Upper lobe of left lung (tissue), 6 donors: ENCODE measurements around the gene CXorf58. TPM values are rescaled to one million over a fixed set of nuclear protein-coding genes. Genes with fewer than 3 reads are reported as not detected.
A peak's percentile ranks its signal among the peaks of the same experiment; 100 is the strongest.

Experiments used
- ATAC-seq, 2 donors: fragments of 200-7000 bp; cut with Tn5 transposase; one replicate each; pipeline ENCODE4 v1.9.1; 2022; ENCODE audit warnings: mild to moderate bottlenecking in 2 of 2, moderate library complexity in 2 of 2; ENCODE audit not compliant: low FRiP score in 2 of 2
- DNase-seq, 2 donors: peaks; one replicate each; pipeline ENCODE4 v3.0.0-alpha.2; 2019 to 2020
- H3K27ac ChIP-seq, 4 donors: fragments of 200-600 bp; sonication (generic); one replicate each; pipeline ENCODE4 v1.5.1; 2016 to 2019
- H3K27me3 ChIP-seq, 4 donors: fragments of 200-600 bp; sonication (generic); one replicate each; pipeline ENCODE4 v1.5.1; 2017 to 2019
- H3K36me3 ChIP-seq, 4 donors: fragments of 200-600 bp; sonication (generic); one replicate each; pipeline ENCODE4 v1.5.1; 2016 to 2019
- H3K4me1 ChIP-seq, 4 donors: fragments of 200-600 bp; sonication (generic); one replicate each; pipeline ENCODE4 v1.5.1; 2018 to 2019
- H3K4me3 ChIP-seq, 4 donors: fragments of 200-600 bp; sonication (generic); one replicate each; pipeline ENCODE4 v1.5.1; 2017 to 2019; ENCODE audit warnings: mild to moderate bottlenecking in 2 of 4, moderate library complexity in 1 of 4
- H3K9me3 ChIP-seq, 4 donors: fragments of 200-600 bp; sonication (generic); one replicate each; pipeline ENCODE4 v1.5.1; 2018 to 2019
- CTCF ChIP-seq, 6 experiments: fragments of 450-650 bp in 4 of 6; fragments of 200-600 bp in 2 of 6; sonication (generic) in 2 of 6; IDR thresholded peaks; one replicate each; pipeline ENCODE4 v1.5.1; 2016 to 2019; ENCODE audit warnings: antibody characterized with exemption in 6 of 6
- EP300 ChIP-seq, 4 donors: sonication (generic); formaldehyde crosslinking; IDR thresholded peaks; one replicate each; pipeline ENCODE4 v1.5.1; 2017; ENCODE audit warnings: antibody characterized with exemption in 4 of 4, control low read depth in 2 of 4
- POLR2A ChIP-seq, 4 donors: fragments of 450-650 bp; IDR thresholded peaks; one replicate each; pipeline ENCODE4 v1.5.1; 2016 to 2017; ENCODE audit warnings: antibody characterized with exemption in 4 of 4, mild to moderate bottlenecking in 2 of 4
- POLR2AphosphoS5 ChIP-seq, 2 donors: sonication (generic); formaldehyde crosslinking; IDR thresholded peaks; one replicate each; pipeline ENCODE4 v1.5.1; 2017; ENCODE audit warnings: antibody characterized with exemption in 2 of 2
- WGBS, 2 donors: methylation state at CpG; one replicate each; pipeline ENCODE4 v1.1.5; 2017 to 2018; 5-methylcytosine and 5-hydroxymethylcytosine counted together
- total RNA-seq, 6 donors: library from RNA; depleted of rRNA in 4 of 6; stranded (reverse); fragments of >200 nt in 4 of 6; gene quantifications; one replicate each; pipeline versions ENCODE4 v1.1.0 to v1.2.1, GENCODE V29; 2016 to 2021
- donor health status: DM: no; HTN: no; CAD: no; lungs with moderate emphysema.
- donor health status: DM: no; HTN: yes; CAD: no; lungs with severe emphysema.

The CXorf58 gene
- total RNA-seq, 6 donors from 2014 or later: 0.11 TPM; not detected in 5

- Histone ChIP-seq H3K4me1 (peaks cover 3 to 8% (median 5%) of the 10 kb centered on the region in 4 donors), H3K36me3 (no peaks in the 10 kb centered on the region), H3K4me3 (no peak overlapping the region), H3K9me3 (no peaks in the 10 kb centered on the region), H3K27me3 (no peaks in the 10 kb centered on the region), H3K27ac (no peak overlapping the region)
- 65 to 84% methylated on average over 2 of the region's 2 CpGs for WGBS, 2 donors
- no peak for TF ChIP-seq CTCF (IDR thresholded peaks at IDR 0.05)
- TF ChIP-seq POLR2AphosphoS5 (IDR thresholded peaks at IDR 0.05): no peak
- TF ChIP-seq POLR2A (IDR thresholded peaks at IDR 0.05): no peak
- TF ChIP-seq EP300 (IDR thresholded peaks at IDR 0.05): no peak
- ATAC-seq (no peak), DNase-seq (no peak)
Observed at GRCh38 chrX:23896981-23897380, 10.8 kb upstream of the CXorf58 start.

GRCh38 chrX:23898412-23898959, 9.3 kb upstream of the CXorf58 start:
- Histone ChIP-seq H3K9me3 (no peaks in the 10 kb centered on the region), H3K36me3 (no peaks in the 10 kb centered on the region), H3K27me3 (no peaks in the 10 kb centered on the region), H3K4me1 (peaks cover 4 to 10% (median 7%) of the 10 kb centered on the region in 4 donors), H3K27ac (peak overlapping the region in 2 of 4 donors; percentile 15 to 27), H3K4me3 (no peak overlapping the region)
- DNase-seq (no peak), ATAC-seq (no peak)
- TF ChIP-seq POLR2AphosphoS5 (IDR thresholded peaks at IDR 0.05): no peak
- TF ChIP-seq CTCF (IDR thresholded peaks at IDR 0.05): no peak
- TF ChIP-seq EP300 (IDR thresholded peaks at IDR 0.05): no peak
- no peak for TF ChIP-seq POLR2A (IDR thresholded peaks at IDR 0.05)
- WGBS, 2 donors: 70 to 72% methylated on average over 3 of the region's 3 CpGs

GRCh38 chrX:23900220-23900797, 7.5 kb upstream of the CXorf58 start:
- peak overlapping the region; percentile 35 to 77 (median 63) for H3K27ac ChIP-seq
- H3K9me3 ChIP-seq: no peaks in the 10 kb centered on the region
- no peaks in the 10 kb centered on the region for H3K27me3 ChIP-seq
- no peaks in the 10 kb centered on the region for H3K36me3 ChIP-seq
- H3K4me1 ChIP-seq: peaks cover 4 to 10% (median 7%) of the 10 kb centered on the region in 4 donors
- peak in 1 of 2 donors; percentile 48 for ATAC-seq
- 74 to 77% methylated on average over 12 of the region's 12 CpGs for WGBS, 2 donors
- no peak overlapping the region for H3K4me3 ChIP-seq
- TF ChIP-seq POLR2AphosphoS5 (IDR thresholded peaks at IDR 0.05): no peak
- peak in 1 of 4 donors; percentile 19 for TF ChIP-seq POLR2A (IDR thresholded peaks at IDR 0.05)
- TF ChIP-seq EP300 (IDR thresholded peaks at IDR 0.05): peak in 1 of 4 donors; percentile 1
- TF ChIP-seq CTCF (IDR thresholded peaks at IDR 0.05): no peak
- DNase-seq: peak in 1 of 2 donors; percentile 63

GRCh38 chrX:23901060-23901459, 6.7 kb upstream of the CXorf58 start:
- Histone ChIP-seq H3K36me3 (no peaks in the 10 kb centered on the region), H3K4me1 (peaks cover 4 to 10% (median 7%) of the 10 kb centered on the region in 4 donors), H3K27ac (peak overlapping the region; percentile 54 to 77 (median 68)), H3K27me3 (no peaks in the 10 kb centered on the region), H3K9me3 (no peaks in the 10 kb centered on the region), H3K4me3 (no peak overlapping the region)
- ATAC-seq: peak; percentile 68 to 71
- DNase-seq: peak in 1 of 2 donors; percentile 61
- TF ChIP-seq CTCF (IDR thresholded peaks at IDR 0.05): no peak
- peak; percentile 34 to 48 for TF ChIP-seq POLR2AphosphoS5 (IDR thresholded peaks at IDR 0.05)
- TF ChIP-seq EP300 (IDR thresholded peaks at IDR 0.05): peak in 1 of 4 donors; percentile 27
- 69 to 70% methylated on average over 3 of the region's 3 CpGs for WGBS, 2 donors
